Measurements from ENCODE around the gene TARS3. TPM values are rescaled to one million over a fixed set of nuclear protein-coding genes. Genes with fewer than 3 reads are reported as not detected.

TARS3 gene
- total RNA-seq, 1 experiment from 2014 or later, result 14.1 TPM

DNA sequence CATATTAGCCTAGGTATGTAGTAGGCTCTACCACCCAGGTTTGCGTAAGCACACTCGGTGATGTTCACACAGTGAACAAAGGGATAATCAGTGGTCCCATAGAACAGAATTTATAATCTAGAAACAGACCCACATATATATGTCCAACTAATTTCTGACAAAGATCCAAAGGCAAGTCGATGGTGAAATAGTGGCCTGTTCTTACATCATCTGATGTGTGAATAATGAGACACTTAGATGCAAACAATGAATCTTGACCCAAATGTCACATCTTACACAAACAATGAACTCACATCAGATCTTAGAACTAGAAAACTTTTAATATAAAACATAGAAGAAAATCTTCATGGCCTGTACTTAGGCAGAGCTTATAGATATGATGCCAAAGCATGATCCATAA lies 54.5 kb downstream of the TARS3 start:
- no peak overlapping the region for H3K4me2 ChIP-seq (ENCODE audit: insufficient read depth, insufficient read length, low read length)
- H4K5ac ChIP-seq (ENCODE audit: insufficient read length, low read depth, low read length), result no peak overlapping the region
- no peak overlapping the region for H2BK12ac ChIP-seq (ENCODE audit: insufficient read length, low read depth, low read length)
- no peak overlapping the region for H3T11ph ChIP-seq (ENCODE audit: low read length)
- Mint-ChIP-seq H3K27me3 (ENCODE audit: low read depth) (no peaks in the 10 kb centered on the region), H3K4me3 (no peak overlapping the region), H3K36me3 (ENCODE audit: insufficient read depth in 1 of 3, low read depth in 3 of 3) (peaks cover 4 to 26% (median 7%) of the 10 kb centered on the region in 3 experiments; a peak in 5 of 7 replicates), H3K27ac (no peak overlapping the region), H3K9me3 (peaks cover 3% of the 10 kb centered on the region in 2 experiments; a peak in 4 of 5 replicates), H3K4me1 (0 out of 4 replicates have a peak, but pooled peaks cover 0 to under 1% of the 10 kb centered on the region in 2 experiments)
- H3K9ac ChIP-seq (ENCODE audit: extremely low read depth, insufficient read length, low read length), result no peak overlapping the region
- no peak overlapping the region for H3K23ac ChIP-seq (ENCODE audit: insufficient read length, low read depth, low read length)
- no peak overlapping the region for H3K14ac ChIP-seq (ENCODE audit: insufficient read depth, low read length)
- no peaks in the 10 kb centered on the region for H3K4me1 ChIP-seq (ENCODE audit: insufficient read depth, low read length)
- no peaks in the 10 kb centered on the region for H3K79me2 ChIP-seq (ENCODE audit: insufficient read depth, low read length)
- H3K18ac ChIP-seq (ENCODE audit: insufficient read length, low read depth, low read length), result no peak overlapping the region
- H3K9me3 ChIP-seq (ENCODE audit: control insufficient read depth, low read depth, low read length), result no peaks in the 10 kb centered on the region
- no peak overlapping the region for H4K8ac ChIP-seq (replicated peaks; ENCODE audit: insufficient read length, low read depth, low read length)
- H4K91ac ChIP-seq (ENCODE audit: insufficient read length, low read depth, low read length), result no peak overlapping the region
- DNase-seq, result no peak
- no peak overlapping the region for H2AK5ac ChIP-seq (ENCODE audit: insufficient read length, low read length)
- no peak overlapping the region for H2BK120ac ChIP-seq (ENCODE audit: low read depth, low read length, poor library complexity, severe bottlenecking)
- H3K27me3 ChIP-seq (ENCODE audit: insufficient read depth, low read length), result no peaks in the 10 kb centered on the region
- H3K4ac ChIP-seq (ENCODE audit: low read depth, low read length), result no peak overlapping the region
- H2BK5ac ChIP-seq (ENCODE audit: insufficient read length, low read length), result no peak overlapping the region
- no peak overlapping the region for H3K56ac ChIP-seq (ENCODE audit: insufficient read length, low read depth, low read length)
- no CpG with 5 or more reads among the region's 3 CpGs for WGBS (ENCODE audit: extremely low coverage, insufficient read length, low lambda C conversion rate)
- H3K27ac ChIP-seq (ENCODE audit: insufficient read length, low read depth, low read length), result no peak overlapping the region
- H3K79me1 ChIP-seq (ENCODE audit: insufficient read depth, low read depth, low read length, poor library complexity, severe bottlenecking), result no peaks in the 10 kb centered on the region
- H2AFZ ChIP-seq (ENCODE audit: low read length), result no peak overlapping the region
- H2BK15ac ChIP-seq (ENCODE audit: low read depth, low read length), result no peak overlapping the region
- no peak for TF ChIP-seq CTCF (conservative IDR thresholded peaks at IDR 0.05)
- H4K20me1 ChIP-seq (ENCODE audit: control insufficient read depth, insufficient read depth, insufficient read length), result no peaks in the 10 kb centered on the region
- H2BK20ac ChIP-seq (ENCODE audit: low read depth, low read length, poor library complexity, severe bottlenecking), result no peak overlapping the region
- no peaks in the 10 kb centered on the region for H3K23me2 ChIP-seq (ENCODE audit: insufficient read length, low read depth, low read length, poor library complexity, severe bottlenecking)
